NCI-H2029 treated with DMSO at 0.1 percent for 48 hours (cell line): ENCODE data around the gene GRIN3A.
"Not testable (repeated sequence)": the region's sequence is repeated elsewhere in the genome, so short reads cannot be mapped to it uniquely, and the experiment has no call there.

ENCODE experiments used
- DNase-seq: peaks from one replicate; lab custom pipeline; 2025; lab: John Stamatoyannopoulos, UW

Gene GRIN3A

GRCh38 chr9:101738566-101739183 lies at the start of gene GRIN3A:
Gene GRIN3A (minus strand): TSS chr9:101738647. CDS start chr9:101737979, 668 bp downstream.
- no peak for DNase-seq

DNA sequence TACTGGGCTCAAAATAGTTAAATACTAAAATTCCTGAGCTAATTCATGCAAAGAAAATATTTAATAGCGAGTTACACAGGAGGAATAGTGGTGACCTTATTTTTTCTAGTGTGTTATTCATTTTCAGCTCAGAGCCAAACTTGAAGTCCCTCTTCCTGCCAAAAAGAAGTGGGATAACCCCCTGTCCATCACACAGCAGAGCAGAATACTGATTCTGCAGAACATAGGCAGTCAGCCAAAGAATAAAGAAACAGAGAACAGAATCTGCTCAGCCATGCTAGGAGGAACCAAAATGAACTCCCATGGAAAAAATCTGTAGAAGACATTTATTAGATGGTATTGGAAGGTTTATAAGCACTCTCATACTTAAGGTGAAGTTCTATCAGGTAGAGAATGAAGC lies 49.4 kb upstream of the GRIN3A start:
- DNase-seq: no peak

GRCh38 chr9:101778332-101778731 lies 39.9 kb upstream of the GRIN3A start:
- DNase-seq: no peak

GRCh38 chr9:101764472-101764871 lies 26.0 kb upstream of the GRIN3A start:
- DNase-seq: no peak

DNA sequence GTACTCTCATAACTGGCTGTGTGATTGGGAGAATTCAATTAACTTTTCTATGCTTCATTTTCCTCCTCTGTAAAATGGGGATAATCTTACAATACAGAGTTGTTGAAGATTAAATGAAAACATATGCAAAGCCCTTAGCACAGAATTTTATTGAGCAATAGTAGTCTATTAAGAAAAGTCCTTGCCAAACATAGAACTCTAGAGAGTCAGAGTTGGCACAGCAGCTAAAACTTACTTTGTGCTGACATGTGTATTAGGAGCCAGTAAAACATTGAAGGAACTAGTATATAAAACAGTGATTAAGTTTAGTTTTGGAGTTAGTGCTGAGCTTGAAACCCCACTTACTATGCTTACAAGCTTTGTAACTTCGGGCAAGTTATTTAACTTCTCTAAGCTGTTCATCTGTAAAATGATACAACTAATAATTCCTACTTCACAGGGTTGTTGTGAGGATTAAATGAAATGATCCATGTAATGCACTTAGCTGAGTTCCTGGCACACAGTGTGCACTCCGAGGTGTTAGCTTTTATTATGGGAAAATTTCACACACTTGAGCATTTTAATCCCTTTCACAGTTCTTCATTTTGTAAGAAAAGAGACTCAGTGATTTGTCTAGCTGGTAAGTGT lies 20.0 kb upstream of the GRIN3A start:
- DNase-seq: no peak

- DNase-seq: no peak
These were observed 15.3 kb upstream of the GRIN3A start for GRCh38 chr9:101753716-101754115.

DNA sequence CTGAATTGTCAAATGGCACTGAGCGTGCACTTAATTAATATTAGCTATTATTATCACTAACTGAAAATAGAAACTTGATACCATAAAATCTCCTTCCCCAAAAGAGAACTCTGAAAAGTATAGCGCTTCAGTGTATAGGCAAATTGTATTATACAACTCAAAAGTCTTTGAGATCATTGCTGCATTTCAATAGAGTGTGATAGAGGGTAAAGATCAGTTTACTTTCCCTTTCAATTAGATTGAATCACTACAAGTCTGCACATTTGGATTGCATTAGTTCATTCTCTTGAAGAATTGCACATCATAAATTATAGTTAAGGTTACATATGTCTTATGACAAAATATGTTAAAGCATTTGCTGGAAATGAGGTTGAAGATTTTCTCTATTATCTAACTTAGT lies 13.4 kb upstream of the GRIN3A start:
- DNase-seq: no peak

DNA sequence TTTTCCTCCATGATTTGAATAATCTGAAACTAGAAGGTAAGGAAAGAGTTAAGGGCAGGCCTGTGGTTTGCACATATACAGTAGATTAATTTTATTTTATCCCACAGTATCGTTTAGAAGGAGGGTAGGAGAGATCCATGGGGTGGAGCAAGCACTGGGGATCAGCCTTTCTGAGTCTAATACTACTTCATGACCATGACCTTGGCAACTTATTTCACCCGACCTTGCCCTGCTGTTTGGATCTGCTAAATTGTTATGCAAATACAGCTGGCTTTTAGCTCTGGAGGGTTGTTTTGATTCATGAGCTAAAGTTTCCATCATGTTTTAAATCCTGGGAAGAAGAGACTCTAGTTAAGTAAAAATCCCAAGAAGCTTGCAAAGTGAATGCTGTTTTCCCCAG lies 864 bp upstream of the GRIN3A start:
- DNase-seq: no peak

DNA sequence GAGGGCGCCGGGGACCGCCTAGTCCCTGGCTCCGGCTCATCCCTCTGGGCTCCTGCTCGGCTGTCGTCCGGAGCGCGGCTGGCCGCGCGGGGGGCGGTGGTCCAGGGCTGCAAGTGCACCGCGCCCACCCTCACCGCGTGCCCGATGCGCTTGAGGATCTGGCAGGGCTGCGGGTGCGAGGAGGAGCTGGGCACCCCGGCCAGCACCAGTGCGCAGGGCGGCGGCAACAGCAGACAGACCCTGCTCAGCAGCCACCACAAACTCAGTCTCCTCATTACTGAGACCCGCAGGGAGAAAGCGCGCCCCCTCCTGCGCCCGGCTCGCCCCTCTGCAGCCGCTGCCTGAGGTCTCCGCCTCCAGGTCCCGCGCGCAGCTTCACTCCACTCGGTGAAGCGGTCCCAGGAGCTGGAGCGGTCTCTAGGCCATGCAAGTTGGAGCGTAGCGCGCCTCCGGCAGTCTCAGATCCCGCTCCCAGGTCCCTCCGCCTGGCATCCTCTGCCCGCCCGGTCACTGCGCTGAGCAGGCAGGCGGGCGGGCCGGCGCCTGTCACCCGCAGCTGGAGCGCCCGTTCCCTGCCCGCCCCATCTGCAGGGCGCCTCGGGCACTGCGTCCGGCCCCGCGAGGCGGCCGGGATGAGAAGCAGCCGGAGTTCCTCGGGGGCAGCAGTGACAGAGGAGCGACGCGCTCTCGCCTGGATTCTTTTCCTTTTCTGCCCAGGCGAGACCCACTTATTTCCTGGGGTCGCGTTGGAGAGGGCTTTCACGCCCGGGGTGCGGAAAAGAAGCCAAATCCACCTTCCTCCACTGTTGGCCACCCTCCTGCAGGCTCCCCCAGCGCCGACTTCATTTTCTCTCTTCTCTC lies 512 bp downstream of the GRIN3A start:
- peak; percentile 10 for DNase-seq

DNA sequence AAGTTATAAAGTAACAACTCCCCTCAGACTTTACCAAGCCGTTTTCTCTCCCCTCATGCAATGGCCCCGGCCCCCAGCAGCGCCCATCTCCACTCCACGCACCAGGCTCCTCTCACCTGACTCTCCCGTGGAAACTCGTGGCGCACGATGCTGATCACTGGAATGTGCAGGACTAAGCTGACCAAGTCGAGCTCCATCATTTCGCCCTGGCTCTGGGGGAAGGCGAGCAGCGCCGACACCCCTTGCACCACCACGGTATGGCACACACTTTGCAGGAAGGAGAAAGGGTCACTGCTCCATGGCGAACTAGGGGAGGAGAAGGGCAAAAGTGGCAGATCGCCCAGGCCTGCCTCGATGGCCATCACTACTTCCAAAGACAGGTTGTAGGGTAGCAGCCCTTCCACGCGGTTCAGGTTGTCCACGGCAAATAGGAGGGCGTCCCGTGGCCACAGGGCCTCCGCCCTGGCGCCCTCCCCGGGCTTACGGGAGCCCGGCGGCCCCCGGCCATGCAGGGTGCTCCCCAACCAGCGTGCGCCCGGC lies 1.2 kb downstream of the GRIN3A start:
- no peak for DNase-seq

DNA sequence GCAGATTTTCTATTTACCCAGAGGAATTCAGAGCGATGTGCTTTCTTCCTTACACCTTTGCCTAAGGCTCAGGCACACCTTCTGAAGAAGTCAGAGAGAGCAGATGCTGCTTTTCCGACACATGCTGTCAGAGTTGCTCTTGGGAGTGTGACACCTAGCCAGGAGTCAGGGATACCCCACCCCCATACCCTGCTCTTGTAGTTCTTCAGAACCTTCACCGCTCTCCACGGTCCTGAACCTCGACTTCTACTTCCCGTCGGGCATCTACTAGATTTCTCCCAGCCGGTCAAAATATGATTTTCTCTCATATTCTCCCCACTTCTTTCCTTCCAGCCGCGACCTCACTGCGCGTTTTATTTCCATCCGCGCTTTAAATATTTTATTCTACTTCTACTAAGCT lies 1.7 kb downstream of the GRIN3A start:
- DNase-seq: no peak

- no peak for DNase-seq
These were observed 7.0 kb downstream of the GRIN3A start for GRCh38 chr9:101731429-101731828.

DNA sequence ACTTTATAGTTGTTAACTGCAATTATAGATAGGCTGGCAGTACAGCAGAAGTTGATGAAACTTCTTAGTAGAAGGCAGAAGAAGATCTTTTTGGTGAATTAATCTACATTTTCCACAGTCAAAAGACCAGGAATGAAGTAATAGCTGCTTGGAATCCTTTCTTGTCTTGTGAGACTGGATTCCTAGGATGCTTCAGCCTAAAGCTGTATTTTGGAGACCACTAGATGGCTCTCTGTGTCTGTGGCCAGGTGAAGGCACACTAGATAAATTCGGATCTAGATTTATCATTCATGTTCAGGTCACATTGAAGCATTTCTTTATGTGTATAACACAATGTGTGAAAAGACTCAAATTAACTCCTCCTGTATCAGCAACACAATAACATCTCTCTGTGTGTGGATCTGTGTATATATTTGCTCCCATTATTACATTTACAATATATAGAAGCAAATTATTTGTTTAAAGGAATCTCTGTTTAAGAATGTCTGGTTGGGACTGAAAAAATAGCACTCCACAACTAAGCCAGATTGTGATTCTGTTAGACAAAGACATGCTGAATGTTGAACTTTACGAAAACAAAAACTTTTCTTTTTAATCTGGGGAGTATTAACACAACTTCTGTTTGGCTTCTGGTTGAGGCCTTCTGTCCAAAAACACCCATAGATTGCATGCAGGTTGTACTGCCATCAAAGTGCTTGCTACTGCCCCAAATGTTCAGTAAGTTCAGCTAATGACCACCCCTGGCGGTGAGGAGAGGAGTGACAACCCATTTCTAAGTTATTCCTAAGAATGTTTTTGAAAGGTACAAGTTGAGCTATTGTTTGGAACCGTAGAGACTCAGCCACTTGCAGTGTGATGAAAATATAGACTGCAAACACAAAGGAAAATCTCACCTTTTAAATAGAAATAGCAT lies 10.6 kb downstream of the GRIN3A start:
- no peak for DNase-seq

DNA sequence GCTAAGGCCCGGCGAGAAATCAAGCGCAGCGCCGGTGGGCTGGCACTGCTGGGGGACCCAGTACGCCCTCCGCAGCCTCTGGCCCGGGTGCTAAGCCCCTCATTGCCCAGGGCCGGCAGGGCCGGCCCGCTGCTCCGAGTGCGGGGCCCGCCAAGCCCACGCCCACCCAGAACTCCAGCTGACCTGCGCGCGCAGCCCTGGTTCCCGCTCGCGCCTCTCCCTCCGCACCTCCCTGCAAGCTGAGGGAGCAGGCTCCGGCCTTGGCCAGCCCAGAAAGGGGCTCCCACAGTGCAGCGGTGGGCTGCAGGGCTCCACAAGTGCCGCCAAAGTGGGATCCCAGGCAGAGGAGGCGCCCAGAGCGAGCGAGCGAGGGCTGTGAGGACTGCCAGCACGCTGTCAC lies 14.2 kb downstream of the GRIN3A start:
- not testable (repeated sequence) for DNase-seq

DNA sequence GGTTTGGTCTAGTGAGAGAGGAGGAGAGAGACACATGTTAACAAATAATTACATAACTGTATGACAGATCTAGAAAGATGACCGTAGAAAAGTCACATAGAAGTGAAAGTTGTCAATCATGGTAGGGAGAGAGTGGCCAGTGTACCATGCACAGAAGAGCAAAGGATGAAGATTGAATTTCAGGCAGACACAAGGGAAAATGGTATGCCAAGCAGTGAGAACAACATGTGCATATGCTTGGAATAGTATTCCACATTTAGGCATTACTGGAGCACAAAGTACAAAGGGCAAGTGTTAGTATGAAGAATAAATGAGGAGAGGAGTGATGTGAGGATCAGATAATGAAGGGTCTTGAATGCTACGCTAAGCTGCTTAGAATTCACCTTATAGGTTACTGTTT lies 20.3 kb downstream of the GRIN3A start:
- DNase-seq: no peak

DNA sequence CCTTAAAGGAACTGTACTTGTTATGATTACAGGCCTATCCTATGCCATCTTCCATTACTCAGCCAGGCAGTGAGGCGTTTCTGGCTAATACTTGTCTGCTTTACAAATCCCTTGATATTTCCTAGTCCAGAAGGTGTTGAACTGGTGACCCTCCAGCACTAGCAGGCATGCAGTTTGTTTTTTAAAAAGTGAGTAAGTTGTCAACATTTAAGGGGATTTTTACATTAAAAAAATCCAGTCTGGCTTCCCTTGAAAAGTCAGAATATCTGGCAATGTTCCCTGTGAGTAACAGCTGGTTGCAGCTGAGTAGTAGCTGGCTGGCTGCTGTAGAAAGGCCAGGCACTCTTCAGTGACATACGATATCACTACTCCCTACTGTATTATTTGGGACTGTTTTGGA lies 21.8 kb downstream of the GRIN3A start:
- no peak for DNase-seq

GRCh38 chr9:101711330-101711941 lies 27.0 kb downstream of the GRIN3A start:
- DNase-seq: no peak

GRCh38 chr9:101708855-101709254 lies 29.6 kb downstream of the GRIN3A start:
- DNase-seq: no peak

GRCh38 chr9:101707721-101708120 lies 30.7 kb downstream of the GRIN3A start:
- no peak for DNase-seq

- no peak for DNase-seq
These were observed 31.4 kb downstream of the GRIN3A start for GRCh38 chr9:101706997-101707396.

DNA sequence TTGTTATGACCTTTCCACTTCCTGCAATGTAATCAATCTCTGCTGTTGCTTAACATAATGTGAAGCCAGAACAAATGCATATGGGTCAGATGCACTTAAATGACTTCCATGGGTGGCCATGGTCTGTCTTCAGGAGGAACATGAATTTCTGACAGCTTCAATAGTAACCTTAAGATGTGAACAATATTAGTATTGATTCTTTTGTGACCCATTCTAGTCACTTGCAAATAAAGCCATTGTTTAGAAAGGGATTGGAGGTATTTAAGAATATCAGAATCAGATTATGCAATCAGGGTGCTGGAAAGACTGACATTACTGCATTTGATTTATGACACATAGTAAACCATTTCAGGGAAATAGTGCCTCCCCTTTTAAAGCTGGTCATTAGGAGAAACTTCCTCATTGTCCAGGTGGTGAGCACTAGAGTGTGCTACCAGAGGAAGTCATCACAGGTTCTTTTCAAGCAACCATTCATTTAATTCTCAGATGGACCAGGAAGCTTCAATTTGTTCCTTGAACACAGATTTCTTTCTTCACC lies 32.1 kb downstream of the GRIN3A start:
- no peak for DNase-seq
